HG02943 (cell line): ENCODE data around the gene STRIP2.
"Not testable (repeated sequence)": the region's sequence is repeated elsewhere in the genome, so short reads cannot be mapped to it uniquely, and the experiment has no call there.

ENCODE experiments used
- ATAC-seq: cut with Tn5 transposase; IDR thresholded peaks from one replicate; pipeline ENCODE4 v1.9.1; 2021; ENCODE audit warnings: mild to moderate bottlenecking, low read depth, moderate library complexity; ENCODE audit not compliant: unreplicated experiment

Gene STRIP2

GRCh38 chr7:129522971-129523340 lies 88.7 kb downstream of the STRIP2 start:
- no peak for ATAC-seq

DNA sequence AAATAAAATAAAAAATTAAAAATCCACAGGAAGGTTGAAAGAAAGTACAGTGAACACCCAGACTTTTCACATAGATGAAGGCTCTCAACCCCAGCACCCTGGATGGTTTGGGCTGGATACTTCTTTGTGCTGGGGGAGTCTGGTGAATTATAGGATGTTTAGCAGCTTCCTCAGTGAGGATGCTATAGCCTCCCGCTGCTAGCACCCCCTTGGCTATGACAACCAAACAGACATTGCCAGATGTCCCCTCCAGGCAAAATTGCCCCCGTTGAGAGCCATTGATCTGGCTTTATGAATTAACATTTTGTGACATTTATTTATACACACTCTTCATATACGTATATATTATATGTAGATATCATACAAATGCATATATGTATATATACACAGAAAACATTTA lies 89.7 kb downstream of the STRIP2 start:
- ATAC-seq: no peak

GRCh38 chr7:129524405-129524804 lies 90.2 kb downstream of the STRIP2 start:
- ATAC-seq: not testable (repeated sequence)

DNA sequence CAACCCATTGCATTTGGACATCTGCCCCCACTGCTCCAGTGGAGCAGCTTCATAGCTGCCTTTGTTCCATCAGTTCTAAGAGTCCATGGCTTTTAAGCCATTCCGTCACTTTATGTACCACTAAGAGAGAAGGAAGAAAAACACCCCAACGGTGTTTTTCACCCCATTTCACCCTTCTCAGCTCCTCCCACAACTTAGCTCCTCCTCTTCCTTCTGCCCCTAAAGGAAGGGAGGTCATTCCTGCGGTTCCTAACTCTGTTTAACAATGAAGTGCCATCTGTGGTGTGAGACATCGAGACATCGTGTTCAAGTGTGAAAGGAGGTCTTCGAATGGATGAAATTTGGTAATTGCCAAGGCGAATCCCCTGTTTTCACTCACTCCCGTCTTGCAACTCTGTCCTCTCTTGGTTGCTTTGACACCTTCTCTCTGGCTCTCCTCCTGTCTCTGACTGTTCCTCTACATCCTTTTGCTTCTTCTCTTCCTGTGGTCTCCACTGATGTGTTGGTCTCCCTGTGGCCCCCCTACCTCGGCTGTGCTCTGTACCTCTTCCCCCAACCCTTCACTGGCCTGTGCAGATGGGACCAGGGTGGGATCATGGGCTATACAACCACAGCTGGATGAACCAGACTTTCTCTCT lies 91.1 kb downstream of the STRIP2 start:
- no peak for ATAC-seq

- no peak for ATAC-seq
These were observed 95.4 kb downstream of the STRIP2 start for GRCh38 chr7:129529643-129530042.

GRCh38 chr7:129530795-129531391 lies 96.7 kb downstream of the STRIP2 start:
- ATAC-seq: no peak

DNA sequence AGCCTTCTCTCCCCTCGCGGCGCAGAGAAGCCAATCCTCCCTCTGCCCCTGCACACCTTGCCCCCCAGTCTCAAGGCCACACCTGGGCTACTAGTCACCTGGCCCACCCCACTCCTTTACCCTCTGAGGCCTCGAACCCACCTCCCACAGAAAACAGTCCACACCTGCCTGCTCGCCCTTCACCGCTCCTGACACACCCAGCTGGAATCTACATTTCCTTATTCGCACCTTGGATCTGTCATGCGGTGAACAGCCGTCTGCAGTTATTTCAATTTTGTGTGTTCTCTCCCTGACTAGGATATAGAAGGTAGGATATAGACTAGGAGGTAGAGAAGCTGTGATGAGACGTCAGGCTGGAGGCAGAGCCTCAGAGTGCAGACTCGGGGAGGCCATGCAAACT lies 97.5 kb downstream of the STRIP2 start:
- ATAC-seq: no peak

- ATAC-seq: no peak
These were observed 98.1 kb downstream of the STRIP2 start for GRCh38 chr7:129532375-129532774.

DNA sequence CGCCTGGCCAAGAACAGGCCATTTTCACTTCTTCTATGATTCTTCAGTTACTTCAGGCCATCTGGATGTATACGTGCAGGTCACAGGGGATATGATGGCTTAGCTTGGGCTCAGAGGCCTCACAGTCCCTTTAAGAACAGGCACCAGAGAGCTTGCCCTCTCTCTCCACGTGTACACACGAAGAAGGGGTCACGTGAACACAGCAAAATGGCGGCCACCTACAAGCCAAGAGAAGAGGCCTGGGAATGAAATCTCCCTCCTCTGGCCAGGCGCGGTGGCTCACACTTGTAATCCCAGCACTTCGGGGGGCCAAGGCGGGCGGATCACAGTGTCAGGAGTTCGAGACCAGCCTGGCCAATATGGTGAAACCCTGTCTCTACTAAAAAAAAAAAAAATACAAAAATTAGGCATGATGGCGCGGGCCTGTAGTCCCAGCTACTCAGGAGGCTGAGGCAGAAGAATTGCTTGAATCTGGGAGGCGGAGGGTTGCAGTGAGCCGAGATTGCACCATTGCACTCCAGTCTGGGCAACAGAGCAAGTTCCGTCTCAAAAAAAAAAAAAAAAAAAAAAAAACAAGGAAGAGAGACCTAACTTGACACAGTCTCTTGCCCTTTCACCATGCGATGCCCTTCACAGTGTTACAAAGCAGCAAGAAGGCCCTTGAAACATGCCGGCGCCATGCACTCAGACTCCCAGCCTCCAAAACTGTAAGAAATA lies 100.5 kb downstream of the STRIP2 start:
- not testable (repeated sequence) for ATAC-seq

- no peak for ATAC-seq
These were observed 101.7 kb downstream of the STRIP2 start for GRCh38 chr7:129535896-129536295.

- no peak for ATAC-seq
These were observed 102.1 kb downstream of the STRIP2 start for GRCh38 chr7:129536323-129536722.
